DMS114 treated with DMSO at 0.1 percent for 48 hours (cell line): ENCODE results near the gene GSS.

Source experiments
- DNase-seq: peaks from one replicate; lab custom pipeline; 2025; ENCODE audit not compliant: unreplicated experiment; lab: John Stamatoyannopoulos, UW

Gene GSS

DNA sequence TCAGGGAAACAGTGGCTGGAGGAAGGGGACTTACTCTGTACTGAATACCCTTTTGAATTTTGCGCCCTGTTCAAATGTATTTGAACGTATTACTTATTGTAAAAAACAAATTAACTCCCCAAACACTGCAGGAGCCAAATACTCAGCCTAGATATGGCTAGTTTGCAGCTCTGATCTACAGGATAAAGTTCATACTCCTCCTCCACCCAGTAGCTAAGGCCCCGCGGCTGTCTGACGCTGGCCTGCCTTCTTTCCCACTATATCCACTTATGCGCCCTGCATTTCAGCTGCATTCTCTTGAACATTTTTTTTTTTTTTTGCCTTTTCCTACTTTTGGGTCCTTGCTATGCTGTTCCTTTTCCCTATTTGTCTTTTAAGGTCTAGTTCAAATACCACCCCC lies 6.5 kb downstream of the GSS start:
- DNase-seq, result no peak

DNA sequence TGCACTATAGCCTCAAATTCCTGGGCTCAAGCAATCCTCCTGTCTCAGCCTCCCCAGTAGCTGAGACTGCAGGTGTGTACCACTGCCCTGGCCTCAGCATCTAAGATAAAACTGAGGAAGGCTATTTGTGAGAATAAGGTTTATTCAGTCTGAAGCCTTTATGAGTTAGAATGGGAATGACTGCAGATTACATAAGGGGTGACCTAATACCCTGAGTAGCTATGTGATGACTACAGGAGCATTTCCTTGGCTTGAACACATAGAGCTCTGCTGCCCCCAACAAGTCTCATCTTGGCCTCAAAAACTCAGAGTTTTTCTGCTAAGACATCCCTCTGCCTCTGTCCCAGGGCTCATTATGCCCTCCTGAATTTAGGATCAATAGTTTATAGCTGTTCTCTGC lies 7.6 kb downstream of the GSS start:
- DNase-seq, result no peak

DNA sequence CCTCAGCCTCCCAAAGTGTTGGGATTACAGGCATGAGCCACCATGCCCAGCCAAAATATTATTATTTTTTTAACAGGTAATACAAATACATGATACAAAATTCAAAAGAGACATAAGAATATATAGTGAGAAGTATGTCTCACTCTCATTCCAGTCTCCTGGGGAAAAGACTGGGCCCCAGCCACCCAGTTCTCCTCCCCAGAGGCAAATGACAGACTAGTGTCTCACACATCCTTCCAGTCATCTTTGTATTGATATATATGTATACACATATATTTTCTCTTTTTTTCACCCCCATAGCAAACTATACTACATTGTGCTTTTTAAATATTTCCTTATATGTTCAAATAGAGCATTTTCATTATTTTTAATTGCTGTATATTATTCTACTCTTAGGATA lies 8.3 kb downstream of the GSS start:
- DNase-seq, result no peak

DNA sequence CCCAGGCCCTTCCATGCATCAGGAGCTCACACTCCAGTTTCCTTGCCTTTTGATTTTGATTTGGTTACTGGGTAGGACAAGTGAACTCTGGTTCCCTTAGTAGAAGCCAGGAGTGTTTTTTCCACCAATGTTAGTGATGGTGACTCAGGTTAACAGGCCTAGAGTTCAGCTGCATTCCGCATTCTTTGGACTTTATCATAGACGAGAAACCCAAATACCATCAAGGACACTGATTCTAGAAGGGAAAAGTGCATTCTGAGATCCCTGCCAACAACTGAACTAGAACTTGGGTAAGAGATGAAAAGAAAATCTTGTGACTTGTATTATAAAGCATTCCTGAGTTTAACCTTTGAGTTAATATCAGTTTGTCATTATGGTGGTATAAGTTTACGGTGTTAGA lies 8.9 kb downstream of the GSS start:
- no peak for DNase-seq

DNA sequence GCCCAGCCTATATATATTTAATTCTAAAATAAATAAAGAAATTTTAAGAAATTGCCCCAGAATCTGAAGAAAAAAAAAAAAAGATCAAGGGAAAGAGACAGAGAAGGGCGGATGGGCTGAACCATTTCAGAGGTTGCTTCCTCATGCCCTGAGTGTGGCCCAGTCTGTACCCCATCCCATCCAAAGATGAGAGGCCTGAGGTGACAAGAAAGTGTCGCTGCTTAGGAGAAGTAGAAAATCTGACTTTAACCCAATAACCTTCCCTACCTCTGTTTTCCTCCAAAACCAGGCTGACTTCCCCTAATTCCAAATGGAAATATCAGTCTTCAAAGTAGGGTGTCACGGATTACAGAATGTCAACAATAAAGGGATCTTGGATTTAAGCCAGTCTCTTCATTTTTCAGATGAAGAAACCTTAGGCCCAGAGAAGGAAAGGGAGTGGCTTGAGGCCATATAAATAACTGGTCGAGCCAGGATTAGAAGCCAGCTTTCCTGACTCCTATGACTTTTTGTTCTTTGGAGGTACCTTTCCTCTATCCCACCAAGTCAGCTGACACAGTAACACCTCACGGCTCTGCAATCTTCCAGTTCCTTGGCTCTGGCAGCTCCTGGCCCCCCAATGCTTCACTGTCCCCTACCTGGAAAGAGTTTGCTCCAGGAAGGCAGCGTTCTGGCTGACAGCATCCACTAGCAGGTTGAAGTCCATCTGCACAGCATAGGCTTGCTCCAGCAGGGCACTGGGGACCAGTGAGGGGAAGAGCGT lies 10.1 kb downstream of the GSS start:
- DNase-seq, result no peak

DNA sequence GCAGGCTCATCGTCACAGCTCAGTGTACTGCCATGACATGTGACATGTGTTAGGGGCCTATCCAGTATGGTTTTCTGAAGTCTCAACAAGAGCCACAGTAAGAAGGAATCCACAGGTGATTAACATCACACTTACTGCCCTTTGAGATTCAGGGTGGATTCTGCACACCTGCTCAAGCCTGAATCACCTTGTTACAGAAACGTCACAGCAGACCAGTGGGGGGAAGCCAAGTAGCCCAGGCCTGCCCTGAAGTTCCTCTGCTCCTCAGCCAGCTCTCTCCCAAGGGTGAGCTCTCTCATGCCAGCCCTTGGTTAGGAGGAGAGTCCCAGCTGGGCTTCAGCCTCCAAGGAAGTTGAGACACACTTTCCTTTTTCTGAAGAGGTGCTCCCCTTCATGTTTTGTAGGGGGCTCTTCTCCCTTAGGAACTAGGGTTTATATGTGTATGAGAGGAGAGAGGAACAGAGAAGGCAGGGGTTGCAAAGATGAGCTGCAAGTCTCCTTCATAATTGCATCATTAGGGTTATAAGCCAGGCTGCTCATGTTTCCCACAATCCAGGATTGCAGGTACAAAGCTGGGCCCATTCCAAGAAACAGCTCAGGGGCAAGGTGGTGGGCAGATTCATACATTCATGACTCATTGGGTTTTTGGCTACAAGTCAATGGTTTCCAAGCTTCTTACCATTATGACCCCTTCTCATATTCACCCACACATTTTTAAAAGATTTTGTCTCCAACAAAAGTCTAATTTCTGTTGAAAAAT lies 11.6 kb downstream of the GSS start:
- DNase-seq, result no peak

DNA sequence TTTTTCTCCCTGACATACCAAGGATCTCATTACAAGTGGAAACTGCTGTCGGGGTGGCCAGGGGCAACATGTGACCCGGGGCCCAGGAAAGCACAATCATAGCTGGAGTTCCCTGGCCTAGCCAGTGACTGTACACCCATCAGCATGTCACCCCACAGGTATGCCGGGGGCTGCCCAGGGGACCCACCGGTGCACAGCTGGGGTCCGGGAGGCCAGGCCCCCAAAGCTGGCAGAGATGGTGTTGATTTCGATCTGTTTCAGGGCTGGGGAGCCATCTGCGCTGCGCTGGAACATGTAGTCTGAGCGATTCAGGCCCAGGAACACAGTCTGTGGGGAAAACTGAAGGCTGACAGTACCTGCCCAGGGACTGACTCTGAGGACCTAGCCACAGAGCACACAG lies 13.3 kb downstream of the GSS start:
- DNase-seq, result no peak

DNA sequence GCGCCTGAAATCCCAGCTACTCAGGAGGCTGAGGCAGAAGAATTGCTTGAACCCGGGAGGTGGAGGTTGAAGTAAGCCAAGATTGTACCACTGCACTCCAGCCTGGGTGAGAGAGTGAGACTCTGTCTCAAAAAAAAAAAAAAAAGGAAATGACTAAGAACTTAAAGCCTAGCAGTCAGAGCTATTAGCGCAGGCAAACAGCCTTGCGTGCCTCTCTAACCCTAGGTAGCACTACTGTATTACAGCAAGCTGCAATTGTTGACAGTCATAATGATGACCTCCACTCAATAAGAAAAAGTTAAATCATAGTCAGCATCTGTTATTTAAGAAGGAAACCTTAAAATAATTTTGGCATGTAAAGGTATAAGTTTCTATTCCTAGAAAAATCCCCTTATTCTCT lies 14.4 kb downstream of the GSS start:
- DNase-seq, result no peak

DNA sequence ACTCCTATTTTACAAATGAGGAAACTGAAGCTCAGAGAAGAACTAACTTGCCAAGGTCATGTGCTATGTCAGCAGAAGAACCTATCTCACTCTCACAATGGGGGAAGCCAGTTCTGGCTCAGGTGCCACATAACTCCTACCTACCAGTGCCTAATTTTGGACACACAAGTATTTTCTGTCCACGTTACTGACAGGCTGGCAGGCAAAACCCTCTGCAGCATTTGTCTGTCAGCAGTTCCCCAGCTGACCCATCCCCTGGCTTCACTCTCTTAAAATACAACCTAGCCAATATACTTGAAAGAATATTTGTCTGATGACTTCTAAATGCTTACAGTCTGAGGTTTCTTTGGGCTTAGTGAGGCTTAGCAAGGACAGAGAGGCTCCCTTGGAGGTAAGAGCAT lies 15.5 kb downstream of the GSS start:
- no peak for DNase-seq

DNA sequence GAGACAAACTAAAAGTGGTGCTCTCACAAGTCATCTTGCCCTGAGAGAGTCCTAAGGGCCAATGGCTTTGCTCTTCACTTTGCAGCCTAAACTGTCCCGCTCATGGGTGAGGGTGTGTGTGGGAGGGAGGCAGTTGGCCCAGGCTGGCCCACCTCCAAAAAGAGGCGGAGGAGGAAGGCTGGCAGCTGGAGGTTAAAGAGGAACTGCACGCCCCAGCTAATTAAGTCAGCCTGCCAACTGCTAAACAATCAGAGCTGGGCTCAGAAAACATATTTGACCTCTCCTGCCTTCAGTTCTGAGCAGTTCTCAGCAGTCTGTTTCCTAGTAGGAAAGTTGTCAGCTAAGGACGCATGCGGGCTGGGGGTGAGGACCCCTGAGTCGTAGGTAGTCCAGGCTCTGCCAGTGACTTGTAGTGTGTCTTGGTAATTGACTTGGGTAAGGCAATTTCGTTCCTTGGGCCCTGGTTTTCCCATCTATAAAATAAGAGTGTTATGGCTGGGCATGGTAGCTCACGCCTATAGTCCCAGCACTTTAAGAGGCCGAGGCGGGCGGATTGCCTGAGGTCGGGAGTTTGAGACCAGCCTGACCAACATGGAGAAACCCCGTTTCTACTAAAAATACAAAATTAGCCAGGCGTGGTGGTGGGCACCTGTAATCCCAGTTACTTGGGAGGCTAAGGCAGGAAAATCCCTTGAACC lies 17.0 kb downstream of the GSS start:
- DNase-seq, result no peak

DNA sequence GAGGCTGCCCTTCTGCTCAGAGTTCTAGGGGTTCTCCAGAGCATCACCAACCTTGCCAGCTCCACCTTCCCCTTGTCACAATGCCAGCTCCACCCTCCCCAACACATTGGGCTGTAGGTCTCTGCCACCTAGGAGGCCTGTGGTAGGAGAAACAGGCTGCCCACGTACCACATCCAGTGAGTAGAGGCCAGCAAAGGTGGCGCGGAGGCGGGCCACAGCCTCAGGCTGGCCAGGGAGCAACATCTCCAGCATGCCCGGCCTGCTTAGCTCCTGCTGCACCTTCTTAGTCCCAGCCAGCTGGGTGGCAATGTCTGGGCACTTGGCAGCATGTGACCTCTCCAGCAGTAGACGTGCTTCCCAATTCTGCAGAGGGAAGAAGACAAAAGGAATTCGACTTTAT lies 23.8 kb downstream of the GSS start:
- no peak for DNase-seq

DNA sequence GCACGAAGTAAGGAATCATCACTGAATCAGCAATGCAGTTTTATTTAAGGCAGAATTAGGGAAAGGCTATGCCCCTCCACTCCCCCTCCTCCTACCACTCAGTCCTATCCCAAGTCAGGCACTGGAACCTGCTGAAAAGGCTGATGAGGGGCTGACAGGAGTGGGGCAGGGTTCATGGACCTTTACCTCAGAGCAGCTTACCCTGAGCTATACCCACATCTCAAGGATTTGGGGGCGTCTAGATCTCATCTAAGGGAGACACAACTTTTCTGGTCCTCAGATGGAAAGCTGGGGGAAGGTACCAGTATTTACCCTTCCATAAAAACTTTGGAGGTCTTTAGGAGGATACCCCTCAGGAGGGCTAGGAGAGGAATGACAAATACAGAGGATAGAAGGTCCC lies 27.2 kb downstream of the GSS start:
- no peak for DNase-seq

DNA sequence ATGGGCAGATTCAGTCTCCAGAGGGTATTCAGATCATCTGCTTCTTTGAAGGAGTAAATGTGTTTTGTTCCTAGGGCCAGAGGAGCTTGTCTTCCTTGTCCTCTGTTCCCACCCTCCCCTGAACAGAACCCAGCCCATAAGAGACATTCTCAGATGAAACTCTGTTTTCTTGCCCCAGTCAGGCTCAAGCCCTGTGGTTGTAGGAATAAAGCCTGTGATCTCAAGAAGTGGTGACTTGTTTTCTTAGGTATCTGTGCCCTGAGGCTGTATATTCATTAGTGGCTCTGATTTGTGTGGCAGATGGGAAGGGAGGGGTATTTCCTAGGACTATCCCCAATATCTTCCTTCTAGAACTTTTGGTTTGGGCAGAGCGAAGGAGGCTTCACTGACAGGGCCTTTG lies 27.9 kb downstream of the GSS start:
- DNase-seq, result no peak

DNA sequence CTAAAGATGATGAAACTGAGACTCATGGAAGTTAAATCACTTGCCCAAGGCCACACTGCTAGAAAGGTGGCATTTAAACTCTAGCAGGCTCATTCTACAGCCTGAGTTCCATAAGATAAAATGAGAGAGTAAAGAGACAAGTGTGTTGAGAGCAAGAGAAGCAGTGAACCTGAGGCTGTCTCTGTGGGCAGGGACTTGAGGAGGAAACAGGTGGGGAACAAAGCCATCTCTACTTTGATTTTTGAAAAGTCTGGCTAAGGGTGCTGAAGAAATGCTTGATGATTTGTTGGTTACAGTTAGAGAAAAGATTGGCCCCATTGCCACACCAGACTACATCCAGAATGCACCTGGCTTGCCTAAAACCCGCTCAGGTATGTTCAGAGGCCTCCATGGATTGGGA lies 29.0 kb downstream of the GSS start:
- no peak for DNase-seq

DNA sequence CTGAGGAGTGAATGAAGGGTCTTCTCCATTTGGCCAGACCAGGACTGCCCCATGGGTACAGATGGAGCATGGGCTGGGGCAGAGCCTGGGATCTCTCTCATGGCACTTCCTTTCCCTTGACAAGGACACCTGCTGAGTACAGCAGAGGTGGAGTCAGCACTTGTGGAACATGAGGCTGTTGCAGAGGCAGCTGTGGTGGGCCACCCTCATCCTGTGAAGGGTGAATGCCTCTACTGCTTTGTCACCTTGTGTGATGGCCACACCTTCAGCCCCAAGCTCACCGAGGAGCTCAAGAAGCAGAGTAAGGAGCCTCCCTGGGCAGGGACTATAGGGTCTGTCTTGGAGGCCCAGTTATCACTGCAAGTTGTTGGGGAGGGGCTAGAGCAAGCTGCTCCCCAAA lies 29.6 kb downstream of the GSS start:
- no peak for DNase-seq

DNA sequence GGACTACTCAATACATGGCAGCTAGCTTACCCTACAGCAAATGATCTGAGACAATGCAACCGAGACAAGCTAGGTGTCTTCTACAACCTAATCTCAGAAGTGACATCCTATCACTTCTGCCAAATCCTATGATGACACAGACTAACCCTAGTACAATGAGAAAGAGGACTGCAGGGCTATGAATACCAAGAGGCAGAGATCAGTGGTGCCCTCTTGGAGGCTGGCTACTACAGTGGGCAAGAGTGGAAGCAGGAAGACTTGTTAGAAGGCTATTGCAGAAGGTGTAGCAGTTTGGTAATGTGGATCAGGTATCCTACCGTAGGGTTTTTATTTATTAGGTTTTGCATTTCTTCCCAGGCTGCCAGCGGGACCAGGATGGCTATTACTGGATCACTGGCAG lies 30.3 kb downstream of the GSS start:
- DNase-seq, result no peak

DNA sequence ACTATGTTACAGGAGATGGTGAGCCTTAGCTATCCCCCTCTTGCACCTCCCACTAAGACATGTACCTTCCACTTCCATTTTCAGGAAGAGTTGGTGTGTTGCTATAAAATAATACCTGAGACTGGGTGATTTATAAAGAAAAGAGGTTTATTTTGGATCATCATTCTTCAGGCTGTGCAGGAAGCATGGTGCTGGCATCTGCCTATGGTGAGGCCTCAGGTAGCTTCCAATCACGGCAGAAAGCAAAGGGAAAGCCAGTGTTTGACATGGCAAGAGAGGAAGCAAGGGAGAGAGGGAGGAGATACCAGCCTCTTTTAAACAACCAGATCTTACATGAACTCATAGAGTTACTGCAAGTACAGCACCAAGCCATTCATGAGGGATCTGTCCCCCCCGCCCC lies 32.2 kb downstream of the GSS start:
- no peak for DNase-seq

DNA sequence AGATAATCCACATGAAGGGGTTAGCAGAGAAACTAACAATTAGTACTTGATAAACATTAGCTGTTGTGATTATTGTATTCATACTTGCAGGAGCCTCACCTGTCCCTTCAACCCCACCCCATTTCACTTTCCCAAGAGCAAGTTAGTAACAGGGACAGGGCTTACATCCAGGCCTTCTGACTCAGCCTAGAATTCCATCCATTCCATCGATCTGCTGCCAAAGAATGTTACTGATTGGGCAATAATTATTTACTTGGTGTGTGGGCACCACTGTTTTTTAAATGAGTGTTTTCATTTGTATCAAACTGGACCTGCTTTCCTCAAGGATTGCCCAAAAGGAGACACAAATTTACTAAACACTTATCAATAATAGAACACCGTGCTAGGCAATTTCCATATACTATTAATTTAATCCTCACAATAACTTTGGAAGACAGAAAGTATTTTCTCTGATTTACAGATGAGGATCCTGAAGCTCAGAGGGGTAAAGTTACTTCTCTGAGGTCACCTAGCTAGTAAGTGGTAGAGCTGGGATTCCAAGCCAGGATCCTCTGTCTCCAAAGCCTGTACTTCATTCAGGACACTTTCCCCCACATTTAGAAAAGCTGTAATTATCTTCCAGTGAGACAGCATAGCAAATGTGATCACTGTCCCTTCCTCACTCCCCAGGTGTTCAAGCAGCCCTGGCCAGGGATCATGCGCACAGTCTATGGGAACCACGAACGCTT lies 32.8 kb downstream of the GSS start:
- DNase-seq, result no peak

DNA sequence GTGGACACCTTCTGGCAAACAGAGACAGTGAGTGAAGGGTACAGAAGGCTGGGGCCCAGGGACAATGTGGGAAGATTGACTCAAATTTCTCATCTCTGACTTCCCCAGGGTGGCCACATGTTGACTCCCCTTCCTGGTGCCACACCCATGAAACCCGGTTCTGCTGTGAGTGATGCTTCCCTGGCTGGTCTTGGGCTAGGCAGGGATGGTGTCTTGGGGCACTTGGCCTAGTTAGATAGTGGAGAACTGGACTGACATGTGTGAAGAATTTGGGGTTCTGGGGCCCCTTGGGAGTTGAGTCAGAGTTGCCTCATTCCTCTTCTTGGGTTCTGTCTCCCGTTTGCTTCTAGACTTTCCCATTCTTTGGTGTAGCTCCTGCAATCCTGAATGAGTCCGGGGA lies 34.2 kb downstream of the GSS start:
- DNase-seq, result no peak

DNA sequence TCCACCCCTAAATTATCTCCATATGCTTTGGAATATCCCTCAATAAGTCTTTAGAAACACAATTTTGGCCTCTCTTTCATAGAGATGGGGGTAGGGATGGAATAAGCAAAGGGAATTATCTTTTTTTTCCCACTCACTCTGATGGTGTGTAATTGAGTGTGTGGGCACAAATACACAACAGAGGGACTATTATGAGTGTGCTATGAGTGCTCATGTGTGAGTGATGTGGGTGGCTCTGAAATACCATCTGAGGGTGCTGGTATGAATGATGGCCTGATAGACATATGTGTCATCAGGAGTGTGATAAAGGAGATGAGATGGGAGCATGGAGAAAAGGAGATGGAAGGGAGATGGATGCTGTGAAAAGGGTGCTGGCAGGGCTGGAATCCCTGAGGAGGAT lies 35.6 kb downstream of the GSS start:
- no peak for DNase-seq

DNA sequence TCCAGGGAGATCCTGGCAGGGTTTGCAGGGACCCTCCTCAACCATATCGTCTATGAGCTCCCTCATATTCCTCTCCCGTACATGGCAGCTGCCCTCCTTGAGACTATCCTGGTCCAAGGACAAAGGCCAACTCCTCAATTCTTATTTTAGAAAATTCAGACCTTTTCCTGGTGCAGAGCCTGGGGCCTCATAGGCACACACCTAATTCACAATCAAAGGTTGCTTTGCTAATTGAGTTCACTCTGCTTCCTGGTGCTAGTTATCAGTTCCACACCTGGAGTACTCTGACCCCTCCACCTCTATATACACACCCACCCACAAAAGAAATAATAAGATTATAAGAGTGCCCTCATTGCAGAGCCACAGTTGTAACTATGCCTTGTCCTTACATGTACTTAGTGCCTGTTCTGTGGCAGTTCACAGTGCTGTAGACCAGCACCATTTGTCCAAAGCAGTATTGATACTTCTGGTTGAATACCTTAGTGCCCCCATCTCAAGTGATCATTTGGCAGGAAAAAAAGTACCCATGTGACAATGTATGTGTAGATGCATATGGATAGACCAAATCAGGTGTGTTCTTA lies 38.7 kb downstream of the GSS start:
- no peak for DNase-seq
